Chondrocyte (in vitro differentiated cells): ENCODE measurements around the gene MATCAP1. TPM values are rescaled to one million over a fixed set of nuclear protein-coding genes. Genes with fewer than 3 reads are reported as not detected.

Source experiments
- DNase-seq: peaks from one replicate; pipeline ENCODE4 v3.0.0; 2021; ENCODE audit warnings: mixed read lengths, low spot score
- H3K27ac Mint-ChIP-seq: one replicate; pipeline ENCODE4 v1.8.0; 2021; ENCODE audit warnings: mild to moderate bottlenecking, moderate library complexity, mixed read lengths; ENCODE audit not compliant: unreplicated experiment
- H3K27me3 Mint-ChIP-seq: 2 replicates; pipeline ENCODE4 v1.8.0; 2021; ENCODE audit warnings: low read depth, mixed read lengths
- H3K36me3 Mint-ChIP-seq: 2 replicates; pipeline ENCODE4 v1.8.0; 2021; ENCODE audit warnings: low read depth, mixed read lengths
- H3K4me1 Mint-ChIP-seq: 2 replicates; pipeline ENCODE4 v1.8.0; 2021; ENCODE audit warnings: low read depth, mild to moderate bottlenecking, mixed read lengths
- H3K4me3 Mint-ChIP-seq: one replicate; pipeline ENCODE4 v1.8.0; 2021; ENCODE audit warnings: mild to moderate bottlenecking, moderate library complexity, mixed read lengths; ENCODE audit not compliant: unreplicated experiment
- H3K9me3 Mint-ChIP-seq: 2 replicates; pipeline ENCODE4 v1.8.0; 2021; ENCODE audit warnings: low read depth, mixed read lengths
- total RNA-seq: library from RNA; stranded (reverse); gene quantifications from 3 replicates; pipeline ENCODE4 v1.2.1, GENCODE V29; 2021
- TF ChIP-seq, protein P1 (sequence below): fragments of 200-600 bp; sonication (generic); IDR thresholded peaks from 2 replicates; pipeline ENCODE4 v1.5.0; 2021; ENCODE audit warnings: antibody characterized with exemption, mild to moderate bottlenecking, moderate library complexity

MATCAP1 gene
- total RNA-seq, 1 donor from 2014 or later, result 29.9 TPM

DNA sequence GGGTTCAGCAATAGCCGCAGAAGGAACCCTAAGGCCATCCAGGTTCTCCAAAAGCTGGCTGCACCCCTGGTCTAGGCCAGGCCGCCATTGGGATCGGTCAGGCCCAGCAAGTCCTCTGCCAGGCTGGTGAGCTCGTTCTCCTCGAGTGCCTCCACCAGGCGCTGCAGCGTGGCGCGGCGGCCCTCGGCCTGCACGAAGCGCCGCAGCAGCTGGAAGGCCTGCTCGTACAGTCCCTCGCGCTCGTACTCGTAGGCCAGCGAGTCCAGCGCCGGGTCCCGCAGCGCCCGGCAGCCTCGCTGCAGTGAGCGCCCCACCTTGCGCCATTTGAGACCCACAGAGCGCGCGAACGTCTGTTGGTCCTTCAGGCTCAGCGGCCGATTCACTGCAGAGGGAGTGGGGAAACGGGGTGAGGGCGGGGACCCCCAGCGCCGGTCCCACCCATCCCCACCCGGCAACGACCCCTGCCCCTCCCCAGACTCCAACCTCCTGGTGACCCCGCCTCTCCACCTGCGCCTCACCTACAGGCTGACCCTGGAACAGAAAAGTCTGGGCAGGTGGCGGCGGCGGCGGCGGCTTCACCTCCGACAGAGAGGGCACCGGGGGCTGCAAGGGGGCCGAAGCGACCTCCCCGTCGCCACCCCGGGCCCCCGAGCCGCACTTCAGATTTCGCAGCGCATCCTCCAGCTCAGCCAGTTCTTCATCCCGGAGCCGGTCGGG, 29.0 kb downstream of the MATCAP1 start:
- peaks cover 19% of the 10 kb centered on the region for H3K4me1 Mint-ChIP-seq
- H3K27ac Mint-ChIP-seq, result no peak overlapping the region
- peaks cover 10% of the 10 kb centered on the region for H3K27me3 Mint-ChIP-seq
- TF ChIP-seq, protein P1, sequence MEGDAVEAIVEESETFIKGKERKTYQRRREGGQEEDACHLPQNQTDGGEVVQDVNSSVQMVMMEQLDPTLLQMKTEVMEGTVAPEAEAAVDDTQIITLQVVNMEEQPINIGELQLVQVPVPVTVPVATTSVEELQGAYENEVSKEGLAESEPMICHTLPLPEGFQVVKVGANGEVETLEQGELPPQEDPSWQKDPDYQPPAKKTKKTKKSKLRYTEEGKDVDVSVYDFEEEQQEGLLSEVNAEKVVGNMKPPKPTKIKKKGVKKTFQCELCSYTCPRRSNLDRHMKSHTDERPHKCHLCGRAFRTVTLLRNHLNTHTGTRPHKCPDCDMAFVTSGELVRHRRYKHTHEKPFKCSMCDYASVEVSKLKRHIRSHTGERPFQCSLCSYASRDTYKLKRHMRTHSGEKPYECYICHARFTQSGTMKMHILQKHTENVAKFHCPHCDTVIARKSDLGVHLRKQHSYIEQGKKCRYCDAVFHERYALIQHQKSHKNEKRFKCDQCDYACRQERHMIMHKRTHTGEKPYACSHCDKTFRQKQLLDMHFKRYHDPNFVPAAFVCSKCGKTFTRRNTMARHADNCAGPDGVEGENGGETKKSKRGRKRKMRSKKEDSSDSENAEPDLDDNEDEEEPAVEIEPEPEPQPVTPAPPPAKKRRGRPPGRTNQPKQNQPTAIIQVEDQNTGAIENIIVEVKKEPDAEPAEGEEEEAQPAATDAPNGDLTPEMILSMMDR, result no peak
- H3K36me3 Mint-ChIP-seq, result no peaks in the 10 kb centered on the region
- H3K9me3 Mint-ChIP-seq, result no peaks in the 10 kb centered on the region
- DNase-seq, result no peak
- H3K4me3 Mint-ChIP-seq, result peak overlapping the region; percentile 66

DNA sequence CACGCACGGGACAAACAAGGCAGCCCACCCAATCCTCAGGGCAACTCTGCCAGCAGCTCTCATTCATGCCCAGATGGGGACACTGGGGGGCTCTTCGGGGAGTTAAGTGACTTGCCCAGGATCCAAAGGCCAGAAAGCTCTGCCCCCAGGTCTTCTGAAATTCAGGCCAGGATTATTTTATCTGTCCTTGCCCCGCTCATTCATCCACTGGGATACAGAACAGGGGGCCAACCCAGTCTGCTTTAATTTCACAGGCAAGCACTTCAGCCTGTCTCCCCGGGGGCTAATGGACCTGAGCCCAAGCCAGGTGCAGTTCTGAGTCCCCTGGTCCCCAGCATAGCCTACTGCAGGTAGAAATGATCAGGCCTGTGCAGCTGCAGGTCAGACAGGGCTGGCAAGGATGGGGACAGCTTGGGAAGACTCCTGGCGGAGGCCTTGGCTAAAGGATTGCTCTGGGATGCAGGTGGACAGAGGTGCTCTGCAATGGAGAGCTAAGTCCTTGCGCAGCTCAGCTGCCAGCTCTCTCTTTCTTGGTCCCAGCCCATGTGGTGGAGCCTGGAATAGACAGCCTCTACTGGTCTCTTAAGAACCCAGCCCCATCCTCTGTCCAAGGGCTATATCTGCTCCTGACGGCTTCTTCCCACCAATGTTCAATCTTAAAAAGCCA, 32.2 kb downstream of the MATCAP1 start:
- Mint-ChIP-seq H3K4me3 (peak overlapping the region; percentile 78), H3K36me3 (peaks cover 9% of the 10 kb centered on the region), H3K9me3 (no peaks in the 10 kb centered on the region), H3K27ac (peak overlapping the region; percentile 87), H3K4me1 (peaks cover 24% of the 10 kb centered on the region), H3K27me3 (peaks cover 8% of the 10 kb centered on the region)
- TF ChIP-seq, protein P1, result no peak
- DNase-seq, result no peak

DNA sequence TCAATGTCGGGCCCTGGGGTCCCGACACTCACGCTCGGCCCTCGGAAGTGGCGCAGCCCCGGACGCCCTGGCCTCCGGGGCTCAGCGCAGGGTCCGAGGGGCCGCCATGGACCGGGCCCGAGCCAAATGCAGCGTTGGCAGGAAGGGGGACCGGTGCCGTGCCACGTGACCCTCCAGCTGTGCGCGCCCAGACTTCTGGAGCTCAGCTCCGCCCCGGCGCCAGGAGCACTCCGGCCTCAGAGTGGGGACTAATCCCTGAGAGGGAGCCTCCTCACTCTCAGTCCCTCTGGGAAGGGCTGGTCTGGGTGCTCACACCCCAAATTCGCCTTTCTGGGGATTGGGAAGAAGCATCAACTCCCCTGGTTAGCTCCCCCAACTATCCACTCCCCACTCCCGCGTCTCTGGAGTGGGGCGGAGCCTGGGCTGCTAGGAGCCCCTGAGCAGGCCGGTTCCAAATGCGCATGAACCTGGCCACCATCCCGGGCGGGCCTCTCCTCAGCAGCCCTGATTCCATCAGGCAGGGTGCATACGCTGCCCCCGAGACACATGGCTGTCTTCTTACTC, 32.8 kb downstream of the MATCAP1 start, which contains the start of gene B3GNT9:
B3GNT9 (minus strand) TSS at position 166 of the 564 bp plus-strand sequence. CDS start 513 bp downstream, outside the sequence.
- Mint-ChIP-seq H3K4me3 (peak within 1 kb of the TSS; percentile 78), H3K27ac (peak within 1 kb of the TSS; percentile 87), H3K4me1 (peaks cover 24% of the 10 kb centered on the region), H3K9me3 (no peaks in the 10 kb centered on the region), H3K27me3 (peaks cover 2% of the 10 kb centered on the region), H3K36me3 (peaks cover 9% of the 10 kb centered on the region)
- no peak for DNase-seq
- TF ChIP-seq, protein P1, result no peak

DNA sequence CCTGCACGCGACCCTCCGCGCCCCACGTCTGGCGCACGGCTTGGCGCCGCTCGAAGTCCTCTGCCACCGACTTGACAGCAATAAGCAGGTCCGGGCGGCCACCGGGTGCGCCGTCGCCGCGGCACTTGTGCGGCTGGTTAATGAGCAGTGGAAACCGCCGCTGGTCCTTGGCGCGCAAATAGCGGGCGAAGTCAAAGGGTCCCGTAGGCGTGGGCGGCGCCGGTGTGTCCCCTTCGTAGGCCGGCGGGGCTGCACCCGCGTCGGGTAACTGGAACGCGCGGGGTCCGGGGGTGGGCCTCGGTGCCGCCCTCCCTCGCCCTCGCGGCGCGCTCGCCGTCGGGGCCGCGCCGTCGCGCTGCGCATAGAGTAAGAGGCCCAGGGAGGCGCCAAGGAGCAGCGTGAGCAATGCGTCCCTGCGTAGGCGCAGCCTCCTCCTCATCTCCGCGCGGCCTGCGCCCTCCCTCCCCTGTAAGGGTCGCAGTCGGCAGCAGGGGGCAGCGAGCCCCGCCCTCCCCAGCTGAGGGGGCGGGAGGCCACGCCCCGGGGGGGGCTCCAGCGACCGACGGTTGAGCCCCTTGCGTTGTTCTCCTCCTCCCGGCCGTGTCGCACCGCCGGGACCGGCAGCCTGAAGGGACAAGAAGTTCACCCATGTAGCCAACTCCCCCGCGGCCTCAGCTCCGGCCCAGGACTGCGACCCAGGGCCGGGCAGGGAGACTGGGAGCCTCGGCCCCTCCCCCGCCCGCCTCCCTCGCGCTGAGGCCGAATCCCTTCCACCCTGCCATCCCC, 33.5 kb downstream of the MATCAP1 start:
- no peak for DNase-seq
- H3K36me3 Mint-ChIP-seq, result peaks cover 9% of the 10 kb centered on the region
- no peaks in the 10 kb centered on the region for H3K27me3 Mint-ChIP-seq
- peak overlapping the region; percentile 78 for H3K4me3 Mint-ChIP-seq
- TF ChIP-seq, protein P1, result peak; percentile 61
- peaks cover 23% of the 10 kb centered on the region for H3K4me1 Mint-ChIP-seq
- H3K27ac Mint-ChIP-seq, result peak overlapping the region; percentile 87
- H3K9me3 Mint-ChIP-seq, result no peaks in the 10 kb centered on the region
